GM15510 (cell line): ENCODE results near the gene GPC3.

Experiments used
- POLR2A ChIP-seq: IDR thresholded peaks from 3 replicates; pipeline ENCODE4 v1.6.1; 2011; ENCODE audit warnings: borderline replicate concordance; ENCODE audit not compliant: insufficient read length; ENCODE audit errors: extremely low read depth

Gene GPC3

DNA sequence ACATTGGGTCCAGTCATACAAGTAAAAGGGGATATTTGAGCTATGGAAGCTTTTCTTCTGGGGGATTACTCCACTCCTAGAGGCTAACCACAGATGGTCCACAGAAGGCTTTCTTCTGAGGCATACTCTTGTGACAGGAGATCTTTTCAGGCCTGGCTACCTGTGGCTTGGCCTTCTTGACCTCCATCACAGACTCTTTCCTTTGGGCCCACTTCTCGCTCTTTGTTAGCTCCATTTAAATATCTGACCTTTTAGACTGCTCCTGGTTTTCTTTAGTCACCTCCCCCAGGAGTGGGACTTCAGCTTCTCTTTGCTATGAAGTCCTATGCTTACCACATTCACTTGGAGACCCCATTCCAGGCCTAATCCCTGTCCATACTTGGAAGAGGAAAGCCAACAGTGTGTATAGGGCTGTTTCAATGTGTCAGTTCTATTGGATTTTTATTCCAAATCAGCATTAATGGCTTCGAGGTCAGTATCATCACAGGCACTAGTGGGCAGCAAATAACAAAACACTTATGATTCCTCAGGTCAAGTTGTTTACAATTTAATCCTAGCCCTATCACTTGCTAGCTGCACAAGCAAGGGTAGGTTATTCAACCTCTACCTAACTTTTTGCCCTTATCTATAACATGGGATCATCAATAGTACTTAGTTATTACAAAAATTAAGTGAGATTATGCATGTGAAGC, 26.3 kb downstream of the GPC3 start:
- no peak for TF ChIP-seq POLR2A

DNA sequence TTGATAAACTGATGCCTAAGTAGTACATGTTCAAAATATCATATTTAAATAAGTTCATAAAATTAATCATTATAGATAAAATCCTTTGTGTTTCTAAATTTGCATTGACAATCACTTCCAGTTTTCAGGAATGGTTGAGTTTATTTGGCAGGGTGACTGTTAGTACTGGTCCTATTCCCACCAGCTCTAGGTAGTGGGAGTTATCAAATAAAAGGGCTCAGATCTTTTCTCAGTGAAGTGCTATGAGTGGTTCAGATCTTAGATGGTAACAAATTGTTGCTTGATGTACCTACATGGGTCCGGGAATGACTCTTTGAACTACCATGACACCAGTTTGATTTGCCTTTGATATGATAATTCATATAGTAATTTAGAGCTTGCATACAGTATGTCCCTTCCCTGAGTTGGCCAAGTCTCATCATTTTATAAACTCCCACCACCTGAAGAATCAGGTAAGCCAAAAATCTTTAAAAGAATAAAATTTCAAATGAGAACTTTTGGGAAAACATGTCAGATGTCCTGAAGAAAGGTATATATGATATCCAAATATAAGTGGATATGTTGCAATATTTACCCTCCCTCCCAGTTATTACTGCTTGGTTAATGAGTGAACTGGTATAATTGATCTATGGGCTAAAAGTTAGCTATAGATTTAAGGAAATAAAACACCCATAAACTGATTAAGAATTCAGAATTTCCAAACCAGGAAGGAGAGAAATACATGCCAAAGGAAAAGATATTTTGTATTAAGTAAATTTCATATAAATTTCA, 28.6 kb downstream of the GPC3 start:
- no peak for TF ChIP-seq POLR2A

DNA sequence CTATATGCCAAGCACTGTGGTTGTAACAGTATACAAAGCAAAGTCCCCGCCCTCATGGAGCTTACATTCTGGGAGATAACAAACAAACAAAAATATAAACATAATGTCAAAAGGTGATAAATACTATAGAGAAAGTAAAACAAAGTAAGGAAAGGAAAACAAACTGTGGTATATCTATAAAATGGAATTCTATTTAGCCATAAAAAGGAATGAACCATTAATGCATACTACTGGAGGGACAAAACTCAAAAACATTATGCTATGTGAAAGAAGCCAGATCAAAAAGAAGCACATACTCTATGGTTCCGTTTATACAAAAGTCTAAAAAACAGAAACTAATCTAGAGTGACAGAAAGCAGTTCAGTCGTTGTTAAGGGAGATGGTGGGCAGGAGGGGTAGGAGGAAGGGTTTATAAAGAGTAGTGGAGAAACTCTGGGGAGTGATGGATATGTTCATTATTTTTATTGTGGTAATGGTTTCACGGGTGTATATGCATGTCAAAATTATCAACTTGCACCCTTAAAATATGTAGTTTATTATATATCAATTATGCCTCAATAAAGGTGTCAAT, 31.5 kb downstream of the GPC3 start:
- TF ChIP-seq POLR2A, result no peak

DNA sequence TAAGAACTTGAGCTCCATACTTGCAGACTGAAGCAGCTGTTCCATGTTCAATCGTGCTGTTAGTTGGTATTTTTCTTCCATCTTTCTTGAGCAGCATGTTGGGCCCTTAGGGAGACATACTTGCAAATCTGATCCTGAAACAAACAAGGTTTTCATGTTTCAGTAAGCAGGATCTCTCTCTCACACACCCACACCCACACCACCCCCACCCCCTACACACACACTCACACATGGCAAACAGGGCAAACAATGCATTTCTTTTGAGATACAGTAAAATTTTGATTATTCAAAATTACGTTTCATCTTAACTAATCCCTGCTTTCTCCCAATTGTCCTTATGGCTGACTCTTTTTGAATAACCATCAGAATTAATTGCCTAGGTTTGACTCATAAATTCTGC, 32.3 kb downstream of the GPC3 start:
- TF ChIP-seq POLR2A, result no peak

DNA sequence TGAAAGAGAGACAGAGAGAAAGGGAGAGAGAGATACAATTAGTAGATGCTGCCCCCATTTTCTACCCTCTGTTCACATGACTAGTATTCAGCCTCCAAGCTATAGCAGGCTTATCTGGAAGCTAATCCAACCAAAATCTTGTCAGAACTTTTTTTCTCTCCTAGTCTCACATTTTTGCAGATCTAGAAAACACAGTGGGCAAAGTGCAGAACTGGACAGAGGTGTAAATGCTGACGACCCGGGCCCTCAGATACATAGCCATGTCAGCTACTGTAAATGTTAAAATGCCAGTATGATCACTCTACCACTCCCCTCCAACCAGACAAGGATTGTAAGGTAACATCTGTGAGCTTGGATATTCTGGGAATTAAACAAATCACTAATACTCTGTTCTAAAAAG, 34.3 kb downstream of the GPC3 start:
- no peak for TF ChIP-seq POLR2A

DNA sequence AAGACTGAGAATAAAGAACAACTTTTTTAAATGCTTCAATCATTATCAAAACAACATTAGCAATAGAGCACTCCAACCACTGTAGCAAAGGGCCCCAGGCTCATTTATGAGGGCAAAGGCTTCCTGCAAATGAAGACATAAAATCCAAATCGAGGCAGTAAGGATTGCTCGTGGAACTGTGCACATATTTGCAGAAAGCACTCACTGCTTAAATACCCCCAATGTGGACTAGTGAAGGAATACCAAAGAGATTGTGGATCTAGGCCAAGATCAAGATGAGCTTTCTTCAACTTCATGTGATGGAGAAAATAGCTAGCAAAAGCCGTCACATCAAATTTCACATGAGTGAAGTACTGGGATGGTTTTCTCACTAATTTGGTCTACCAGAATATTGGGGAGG, 35.2 kb downstream of the GPC3 start:
- TF ChIP-seq POLR2A, result no peak

DNA sequence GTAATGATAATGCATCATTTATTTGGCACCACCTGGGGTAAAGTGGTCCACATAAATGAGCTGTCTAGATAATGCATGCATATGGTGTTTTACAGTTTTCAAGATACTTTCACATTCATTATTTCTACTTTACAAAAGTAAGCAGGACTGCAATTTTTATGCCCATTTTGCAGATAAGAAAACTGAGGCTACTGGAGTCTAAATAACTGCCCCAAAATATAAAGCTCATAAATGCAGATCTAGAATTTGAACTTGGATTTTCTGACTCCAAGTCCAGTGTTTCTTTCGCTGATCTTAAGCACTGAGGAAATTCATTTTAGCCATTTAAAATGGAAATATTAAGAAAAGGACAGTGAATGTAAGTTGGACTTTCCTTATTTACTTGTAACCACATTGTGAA, 36.5 kb downstream of the GPC3 start:
- TF ChIP-seq POLR2A, result no peak

DNA sequence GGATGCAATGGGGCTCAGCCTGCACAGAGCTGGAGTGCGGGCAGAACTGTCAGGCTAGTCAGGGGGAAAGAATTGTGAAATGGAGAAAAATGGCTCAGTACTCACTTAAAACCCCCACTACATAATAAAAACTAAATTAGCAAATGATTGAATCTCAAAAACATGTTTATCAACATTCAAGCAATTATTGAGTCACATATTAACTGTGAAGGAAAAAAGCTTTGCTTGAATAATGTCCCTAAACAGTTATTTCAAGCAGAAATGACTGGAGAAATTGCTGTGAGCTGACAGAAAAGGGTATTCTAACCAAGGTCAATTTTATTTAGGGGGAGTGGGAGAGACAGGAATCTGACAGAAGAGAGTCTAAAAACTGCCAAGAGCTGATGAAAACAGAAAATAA, 37.4 kb downstream of the GPC3 start:
- TF ChIP-seq POLR2A, result no peak

DNA sequence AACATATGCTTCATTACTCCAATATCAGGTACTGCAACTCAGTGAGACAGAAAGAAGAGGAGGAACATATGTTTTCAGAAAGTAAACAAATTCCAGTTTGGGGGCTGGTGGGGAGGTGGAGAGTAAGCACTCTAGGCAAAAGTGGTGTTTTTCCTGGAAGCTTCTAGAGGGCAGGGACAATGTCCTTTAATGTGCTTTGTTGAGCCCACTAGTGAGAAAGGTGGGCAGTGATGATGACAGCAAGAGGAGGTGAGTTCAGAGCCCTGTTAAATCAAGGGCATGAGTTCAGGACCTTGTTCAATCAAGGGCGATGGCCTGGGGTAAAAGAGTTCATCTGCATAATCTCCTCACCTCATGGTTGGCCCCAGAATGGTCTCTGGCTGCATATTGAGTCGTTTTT, 38.4 kb downstream of the GPC3 start:
- no peak for TF ChIP-seq POLR2A

DNA sequence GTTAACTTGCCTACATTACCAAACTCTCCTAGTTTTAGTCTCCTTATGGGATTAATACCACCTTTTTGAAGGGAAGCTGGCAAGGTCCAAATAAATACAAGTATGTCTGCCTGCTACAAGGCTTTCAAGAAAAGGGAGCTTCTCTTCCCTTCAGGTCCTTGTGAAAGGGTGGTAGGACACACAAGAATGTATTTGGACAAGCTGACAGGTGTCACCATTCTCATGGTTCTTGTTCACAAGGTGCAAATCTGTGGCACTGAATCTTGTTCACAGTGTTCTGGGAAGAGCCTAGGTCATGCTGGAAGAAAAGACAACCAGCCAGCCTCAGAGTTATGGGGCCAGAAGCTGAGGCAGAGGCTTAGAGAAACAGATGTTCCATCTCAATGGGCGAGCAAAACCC, 41.9 kb downstream of the GPC3 start:
- TF ChIP-seq POLR2A, result no peak

DNA sequence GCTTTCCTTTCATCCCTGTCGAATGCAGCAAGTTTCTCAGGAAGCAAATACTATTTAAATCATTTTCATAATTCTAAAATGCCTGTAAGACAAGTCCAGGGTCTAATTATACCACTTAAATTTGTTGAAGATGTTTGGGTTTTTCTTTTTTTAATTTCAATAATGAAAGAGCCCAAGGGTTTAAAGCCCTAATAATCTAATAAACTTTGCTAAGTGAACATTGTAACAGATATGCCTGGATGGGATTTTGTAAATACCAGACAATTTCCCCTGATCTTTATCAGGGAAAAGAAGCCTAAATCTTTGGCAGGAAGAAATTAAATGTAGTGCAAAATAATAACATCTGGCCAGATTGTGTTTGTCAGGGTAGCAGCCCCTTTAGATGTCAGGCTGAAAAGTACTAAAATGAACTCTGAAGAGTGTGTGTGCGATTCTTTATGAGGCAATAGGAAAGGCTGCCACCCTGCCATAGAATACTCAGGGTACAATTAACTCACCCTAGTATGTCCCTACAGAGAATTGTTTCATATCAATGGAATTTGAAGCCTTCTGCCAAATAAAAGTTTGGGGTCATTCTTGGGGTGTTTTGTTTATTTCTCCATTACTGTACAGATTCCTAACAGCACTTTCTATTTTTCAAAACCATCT, 45.6 kb downstream of the GPC3 start:
- TF ChIP-seq POLR2A, result no peak

DNA sequence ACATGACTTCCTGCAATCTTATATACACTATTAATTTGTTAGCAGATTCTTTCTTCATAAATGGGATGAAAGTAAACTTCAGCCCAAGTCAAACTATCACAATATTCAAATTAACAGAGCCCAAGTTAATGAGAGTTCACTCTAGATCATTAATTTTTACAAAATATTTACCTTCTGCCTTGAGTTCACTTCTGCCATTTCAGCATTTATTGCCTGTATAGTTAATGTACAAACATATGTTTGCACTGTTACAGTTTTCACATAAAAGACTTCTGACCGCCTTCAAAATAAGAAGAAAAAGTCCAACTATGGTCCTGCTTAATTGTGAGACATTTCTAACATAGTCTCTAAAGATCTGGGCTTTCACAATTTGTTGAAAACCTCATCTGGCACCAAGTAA, 46.9 kb downstream of the GPC3 start:
- TF ChIP-seq POLR2A, result no peak

DNA sequence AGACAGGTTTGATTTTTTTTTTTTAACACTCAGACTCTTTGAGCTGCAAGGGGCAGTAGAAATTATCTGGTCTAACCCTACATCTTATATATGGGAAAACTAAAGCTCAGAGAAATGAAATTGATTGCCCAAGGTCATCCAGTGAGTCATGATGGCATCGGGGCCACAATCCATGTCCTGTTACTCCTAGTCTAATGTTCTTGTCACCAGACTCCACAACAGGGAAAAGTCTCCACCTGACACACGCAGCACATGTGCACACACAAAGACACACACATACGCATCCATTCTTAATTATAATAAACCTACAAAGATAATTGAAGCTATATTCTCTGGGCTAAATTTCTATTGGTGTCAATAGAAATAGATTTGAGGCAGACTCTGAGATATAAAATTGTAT, 48.4 kb downstream of the GPC3 start:
- TF ChIP-seq POLR2A, result no peak

DNA sequence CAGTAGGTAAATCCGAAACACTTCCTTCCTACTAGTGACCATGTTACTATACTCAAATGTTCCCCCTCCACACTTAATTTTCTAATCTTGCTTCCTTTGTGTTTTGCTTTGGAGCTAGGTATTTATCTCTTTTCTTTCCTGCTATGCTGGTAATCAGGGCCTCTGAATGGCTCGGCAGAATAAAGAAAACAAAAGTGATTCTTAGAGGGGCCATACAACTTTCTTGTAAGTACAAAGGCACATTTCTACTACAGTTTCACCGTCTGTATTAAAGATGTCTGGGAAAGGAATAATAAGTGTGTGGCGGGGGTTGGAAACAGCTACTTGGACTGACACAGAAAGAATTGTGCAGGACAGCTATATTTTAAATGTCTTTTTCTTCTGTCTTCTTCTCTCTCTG, 50.3 kb downstream of the GPC3 start:
- TF ChIP-seq POLR2A, result no peak

DNA sequence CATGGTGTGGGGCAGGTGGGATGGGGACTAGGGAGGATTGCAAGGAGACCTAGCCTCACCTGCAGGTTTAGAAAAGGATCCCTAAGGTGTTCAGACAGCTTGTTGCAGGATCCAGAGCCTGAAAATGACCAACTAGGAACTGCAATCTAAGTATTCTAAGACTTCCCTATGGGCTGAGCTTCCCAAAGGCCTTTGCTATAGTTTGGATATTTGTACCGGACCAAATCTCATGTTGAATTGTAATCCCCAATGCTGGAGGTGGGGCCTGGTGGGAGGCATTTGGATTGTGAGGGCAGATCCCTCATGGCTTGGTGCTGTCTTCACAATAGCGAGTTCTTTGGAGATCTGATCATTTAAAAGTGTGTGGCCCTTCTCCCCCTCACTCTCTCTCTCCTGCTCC, 52.1 kb downstream of the GPC3 start:
- no peak for TF ChIP-seq POLR2A
